Motor neuron (in vitro differentiated cells): ENCODE measurements around the gene DEDD. TPM values are rescaled to one million over a fixed set of nuclear protein-coding genes. Genes with fewer than 3 reads are reported as not detected.

ENCODE experiments used
- ATAC-seq, 8 experiments: fragments of 200-7000 bp; cut with Tn5 transposase; replicated peaks in 6 of 8; 2 replicates each; pipeline ENCODE4 v1.8.0; 2021; ENCODE audit warnings: mild to moderate bottlenecking in 8 of 8, moderate library complexity in 8 of 8
- H3K27ac ChIP-seq, 2 donors: fragments of 250-450 bp; sonication (Bioruptor Pico); 2 replicates each; pipeline ENCODE4 v1.9.0; 2021; ENCODE audit warnings: antibody characterized with exemption in 2 of 2, mild to moderate bottlenecking in 2 of 2, moderate library complexity in 1 of 2
- H3K4me1 ChIP-seq, 2 donors: fragments of 250-450 bp; sonication (Bioruptor Pico); replicated peaks in 1 of 2; 2 replicates each; pipeline ENCODE4 v1.6.1; 2021; ENCODE audit warnings: antibody characterized with exemption in 2 of 2, mild to moderate bottlenecking in 2 of 2, moderate library complexity in 1 of 2
- H3K4me3 ChIP-seq, 5 donors: fragments of 250-450 bp; sonication (Bioruptor Pico); 2 replicates each; pipeline ENCODE4 v1.9.0; 2021; ENCODE audit warnings: antibody characterized with exemption in 5 of 5, mild to moderate bottlenecking in 5 of 5, moderate library complexity in 4 of 5
- WGBS, 10 experiments: fragments of 450-650 bp; shearing (Covaris generic); methylation state at CpG; one replicate each; pipeline ENCODE4 v1.0.0; 2022; 5-methylcytosine and 5-hydroxymethylcytosine counted together
- in situ Hi-C, 9 experiments: fragments of 400-800 bp; cut with MboI; loops; one replicate each; pipeline ENCODE4 v1.15.0; 2021; ENCODE audit warnings: low sequenced_read_pairs in 9 of 9, low pct_unique_long_range_greater_than_20kb in 2 of 9; ENCODE audit not compliant: unreplicated experiment in 9 of 9
- total RNA-seq, 8 experiments: library from RNA; unstranded; fragments of 300-600 nt; gene quantifications; 2 replicates each; pipeline versions ENCODE4 v1.2.3 to v1.2.4, GENCODE V29; 2022

Gene DEDD
- 10 to 100 TPM; 12.6 to 34.4 (median 23.0) TPM for total RNA-seq

GRCh38 chr1:161132410-161133219 is at the start of gene DEDD:
TSS of gene DEDD (minus strand) at chr1:161132667. CDS start at chr1:161124462, 8,205 bp downstream.
- 0 to 2% (median 0%) methylated on average over 2 to 27 of the region's 68 CpGs; no CpG with 5 or more reads in 3 of the 10 experiments for WGBS, 10 experiments
- peak within 1 kb of the TSS; percentile 45 to 74 (median 55) for H3K4me3 ChIP-seq
- peaks cover 15 to 22% of the 10 kb centered on the region in 2 donors for H3K4me1 ChIP-seq
- H3K27ac ChIP-seq: peak within 1 kb of the TSS; percentile 96 to 99
- ATAC-seq: peak; percentile 75 to 90 (median 88)
- in situ Hi-C loops: loop anchor here in 1 of 9 experiments (25.0 kb wide), 1 partner anchor 95 kb away; the partner anchor contains the start of genes TSTD1 and USF1

- Histone ChIP-seq H3K4me3 (no peak overlapping the region), H3K27ac (no peak overlapping the region), H3K4me1 (peaks cover 7% of the 10 kb centered on the region in 2 donors)
- WGBS, 10 experiments: 17 to 100% (median 85%) methylated on average over 1 of the region's 1 CpG; no CpG with 5 or more reads in 2 of the 10 experiments
- in situ Hi-C loops: no loop called here
- ATAC-seq: peak in 2 of 8 experiments; percentile 22 to 60
These were observed 49.7 kb upstream of the DEDD start for GRCh38 chr1:161182214-161182613.

- no peak overlapping the region for H3K27ac ChIP-seq
- no peak for ATAC-seq
- H3K4me3 ChIP-seq: no peak overlapping the region
- WGBS, 10 experiments: 0 to 60% (median 38%) methylated on average over 1 of the region's 1 CpG; no CpG with 5 or more reads in 3 of the 10 experiments
- peaks cover 12 to 13% of the 10 kb centered on the region in 2 donors for H3K4me1 ChIP-seq
- in situ Hi-C loops: no loop called here
These were observed 48.2 kb upstream of the DEDD start for GRCh38 chr1:161180639-161181038.

GRCh38 chr1:161179698-161180097 is 47.2 kb upstream of the DEDD start:
- no peak overlapping the region for H3K27ac ChIP-seq
- ATAC-seq: no peak
- in situ Hi-C loops: no loop called here
- WGBS, 10 experiments: 70 to 100% (median 95%) methylated on average over 1 to 3 of the region's 3 CpGs; no CpG with 5 or more reads in 2 of the 10 experiments
- H3K4me1 ChIP-seq: peaks cover 12 to 13% of the 10 kb centered on the region in 2 donors
- H3K4me3 ChIP-seq: no peak overlapping the region

- in situ Hi-C loops: no loop called here
- WGBS, 10 experiments: 59 to 84% (median 71%) methylated on average over 2 to 9 of the region's 9 CpGs
- ATAC-seq: no peak
- peak overlapping the region; percentile 73 to 84 for H3K27ac ChIP-seq
- peaks cover 12 to 13% of the 10 kb centered on the region in 2 donors for H3K4me1 ChIP-seq
- peak overlapping the region; percentile 59 to 87 (median 72) for H3K4me3 ChIP-seq
These were observed 45.4 kb upstream of the DEDD start for GRCh38 chr1:161177936-161178244.

GRCh38 chr1:161177112-161177935 is 44.9 kb upstream of the DEDD start, which contains the start of gene B4GALT3:
TSS of gene B4GALT3 (minus strand) at chr1:161177507. CDS start at chr1:161176060, 1,447 bp downstream.
- 11 to 100% (median 21%) methylated on average over 4 to 21 of the region's 50 CpGs; no CpG with 5 or more reads in 3 of the 10 experiments for WGBS, 10 experiments
- in situ Hi-C loops: no loop called here
- H3K27ac ChIP-seq: peak within 1 kb of the TSS; percentile 73 to 84

GRCh38 chr1:161176468-161177111 is 44.1 kb upstream of the DEDD start:
- peak overlapping the region; percentile 73 to 84 for H3K27ac ChIP-seq
- in situ Hi-C loops: no loop called here
- H3K4me3 ChIP-seq: peak overlapping the region; percentile 59 to 87 (median 72)

More at GRCh38 chr1:161177112-161177935, 44.9 kb upstream of the DEDD start, which contains the start of gene B4GALT3:
- ATAC-seq: peak; percentile 78 to 97 (median 97)
- H3K4me1 ChIP-seq: peaks cover 12 to 13% of the 10 kb centered on the region in 2 donors
- H3K4me3 ChIP-seq: peak within 1 kb of the TSS; percentile 59 to 87 (median 72)

GRCh38 chr1:161175771-161176453 is 43.4 kb upstream of the DEDD start:
- WGBS, 10 experiments: 85 to 94% (median 87%) methylated on average over 5 to 9 of the region's 10 CpGs; no CpG with 5 or more reads in 6 of the 10 experiments
- peaks cover 12 to 13% of the 10 kb centered on the region in 2 donors for H3K4me1 ChIP-seq
- no peak overlapping the region for H3K27ac ChIP-seq
- in situ Hi-C loops: no loop called here
- no peak for ATAC-seq
- H3K4me3 ChIP-seq: peak overlapping the region in 4 of 5 donors; percentile 59 to 86 (median 70)

More at GRCh38 chr1:161176468-161177111, 44.1 kb upstream of the DEDD start:
- WGBS, 10 experiments: 24 to 100% (median 33%) methylated on average over 1 to 8 of the region's 17 CpGs; no CpG with 5 or more reads in 4 of the 10 experiments
- peaks cover 12 to 13% of the 10 kb centered on the region in 2 donors for H3K4me1 ChIP-seq
- peak in 3 of 8 experiments; percentile 3 to 6 (median 5) for ATAC-seq

GRCh38 chr1:161174911-161175310 is 42.4 kb upstream of the DEDD start:
- in situ Hi-C loops: loop anchor here in 1 of 9 experiments (25.0 kb wide), 1 partner anchor 763 kb away; the partner anchor contains the start of gene VANGL2
- WGBS, 10 experiments: 71 to 100% (median 96%) methylated on average over 1 to 11 of the region's 11 CpGs; no CpG with 5 or more reads in 1 of the 10 experiments
- Histone ChIP-seq H3K4me3 (no peak overlapping the region), H3K4me1 (peaks cover 12 to 13% of the 10 kb centered on the region in 2 donors), H3K27ac (no peak overlapping the region)
- no peak for ATAC-seq

- Histone ChIP-seq H3K4me3 (no peak overlapping the region), H3K4me1 (peaks cover 12 to 13% of the 10 kb centered on the region in 2 donors), H3K27ac (no peak overlapping the region)
- in situ Hi-C loops: loop anchor here in 1 of 9 experiments (25.0 kb wide), 1 partner anchor 761 kb away; the partner anchor contains the start of gene VANGL2
- 98 to 100% (median 100%) methylated on average over 1 to 7 of the region's 11 CpGs; no CpG with 5 or more reads in 3 of the 10 experiments for WGBS, 10 experiments
- no peak for ATAC-seq
These were observed 41.2 kb upstream of the DEDD start for GRCh38 chr1:161173711-161174110.

- ATAC-seq: peak in 3 of 8 experiments; percentile 7 to 31 (median 12)
- in situ Hi-C loops: loop anchor here in 1 of 9 experiments (25.0 kb wide), 1 partner anchor 761 kb away; the partner anchor contains the start of gene VANGL2
- WGBS, 10 experiments: 24 to 89% (median 46%) methylated on average over 1 to 4 of the region's 4 CpGs
- Histone ChIP-seq H3K4me1 (peaks cover 7 to 12% of the 10 kb centered on the region in 2 donors), H3K4me3 (no peak overlapping the region), H3K27ac (no peak overlapping the region)
These were observed 40.4 kb upstream of the DEDD start for GRCh38 chr1:161172776-161173376.
